Measurements from ENCODE around the gene TMC6. TPM values are rescaled to one million over a fixed set of nuclear protein-coding genes. Genes with fewer than 3 reads are reported as not detected.
A peak's percentile ranks its signal among the peaks of the same experiment; 100 is the strongest.

TMC6 gene
- total and polyA plus RNA-seq, 2 of the 13 experiments (the other 11 are each of a cell fraction or from before 2014, with no cell fraction given): 48.4 to 99.1 TPM

GRCh38 chr17:78144736-78145641, 16.4 kb upstream of the TMC6 start (continued):
- TF ChIP-seq FIP1L1 (IDR thresholded peaks at IDR 0.05; ENCODE audit: borderline replicate concordance, insufficient read depth, low read depth, low read length) (no peak), ZNF546 (CRISPR knock-in tag; conservative IDR thresholded peaks at IDR 0.05) (no peak), ZNF513 (CRISPR knock-in tag; conservative IDR thresholded peaks at IDR 0.05) (no peak), HDAC2 (CRISPR knock-in tag; IDR thresholded peaks at IDR 0.05) (peak; percentile 81), ATF3 (CRISPR knock-in tag; IDR thresholded peaks at IDR 0.05) (no peak), BCL6 (CRISPR knock-in tag; IDR thresholded peaks at IDR 0.05) (peak; percentile 59; the same call in 1 of the 2 replicates), POLR2A (IDR thresholded peaks at IDR 0.05; ENCODE audit: insufficient read depth in 1 of 2, low read depth in 2 of 2, low read length in 2 of 2) (no peak), SP5 (CRISPR knock-in tag; IDR thresholded peaks at IDR 0.05; ENCODE audit: borderline replicate concordance, low read depth) (peak; percentile 56; the same call in 1 of the 2 replicates), MAFK (conservative IDR thresholded peaks at IDR 0.05 in 1 of 2, IDR thresholded peaks at IDR 0.05 in 1 of 2; ENCODE audit: low read length in 2 of 2) (no peak), JDP2 (CRISPR knock-in tag; IDR thresholded peaks at IDR 0.05; ENCODE audit: borderline replicate concordance) (no peak), MATR3 (CRISPR knock-in tag; IDR thresholded peaks at IDR 0.05) (no peak), CAMTA2 (CRISPR knock-in tag; IDR thresholded peaks at IDR 0.05; ENCODE audit: borderline replicate concordance) (no peak), U2AF1 (optimal IDR thresholded peaks at IDR 0.05; ENCODE audit: low read depth, low read length) (no peak), ATF7 (IDR thresholded peaks at IDR 0.05) (no peak), ATF7 (CRISPR knock-in tag; IDR thresholded peaks at IDR 0.05) (no peak), NFRKB (IDR thresholded peaks at IDR 0.05) (no peak), FOXO1 (CRISPR knock-in tag; IDR thresholded peaks at IDR 0.05) (no peak; the same call in 1 of the 2 replicates), SMYD3 (CRISPR knock-in tag; IDR thresholded peaks at IDR 0.05) (peak; percentile 44; the same call in 1 of the 2 replicates)
- TF ChIP-seq, protein P1, sequence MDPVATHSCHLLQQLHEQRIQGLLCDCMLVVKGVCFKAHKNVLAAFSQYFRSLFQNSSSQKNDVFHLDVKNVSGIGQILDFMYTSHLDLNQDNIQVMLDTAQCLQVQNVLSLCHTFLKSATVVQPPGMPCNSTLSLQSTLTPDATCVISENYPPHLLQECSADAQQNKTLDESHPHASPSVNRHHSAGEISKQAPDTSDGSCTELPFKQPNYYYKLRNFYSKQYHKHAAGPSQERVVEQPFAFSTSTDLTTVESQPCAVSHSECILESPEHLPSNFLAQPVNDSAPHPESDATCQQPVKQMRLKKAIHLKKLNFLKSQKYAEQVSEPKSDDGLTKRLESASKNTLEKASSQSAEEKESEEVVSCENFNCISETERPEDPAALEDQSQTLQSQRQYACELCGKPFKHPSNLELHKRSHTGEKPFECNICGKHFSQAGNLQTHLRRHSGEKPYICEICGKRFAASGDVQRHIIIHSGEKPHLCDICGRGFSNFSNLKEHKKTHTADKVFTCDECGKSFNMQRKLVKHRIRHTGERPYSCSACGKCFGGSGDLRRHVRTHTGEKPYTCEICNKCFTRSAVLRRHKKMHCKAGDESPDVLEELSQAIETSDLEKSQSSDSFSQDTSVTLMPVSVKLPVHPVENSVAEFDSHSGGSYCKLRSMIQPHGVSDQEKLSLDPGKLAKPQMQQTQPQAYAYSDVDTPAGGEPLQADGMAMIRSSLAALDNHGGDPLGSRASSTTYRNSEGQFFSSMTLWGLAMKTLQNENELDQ (CRISPR knock-in tag; IDR thresholded peaks at IDR 0.05; ENCODE audit: borderline replicate concordance): 0 out of 2 replicates have a peak, but pooled peaks have one; percentile 40
- TF ChIP-seq, protein P2, sequence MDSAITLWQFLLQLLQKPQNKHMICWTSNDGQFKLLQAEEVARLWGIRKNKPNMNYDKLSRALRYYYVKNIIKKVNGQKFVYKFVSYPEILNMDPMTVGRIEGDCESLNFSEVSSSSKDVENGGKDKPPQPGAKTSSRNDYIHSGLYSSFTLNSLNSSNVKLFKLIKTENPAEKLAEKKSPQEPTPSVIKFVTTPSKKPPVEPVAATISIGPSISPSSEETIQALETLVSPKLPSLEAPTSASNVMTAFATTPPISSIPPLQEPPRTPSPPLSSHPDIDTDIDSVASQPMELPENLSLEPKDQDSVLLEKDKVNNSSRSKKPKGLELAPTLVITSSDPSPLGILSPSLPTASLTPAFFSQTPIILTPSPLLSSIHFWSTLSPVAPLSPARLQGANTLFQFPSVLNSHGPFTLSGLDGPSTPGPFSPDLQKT (CRISPR knock-in tag; IDR thresholded peaks at IDR 0.05; ENCODE audit: borderline replicate concordance): no peak
- TF ChIP-seq, protein P3, sequence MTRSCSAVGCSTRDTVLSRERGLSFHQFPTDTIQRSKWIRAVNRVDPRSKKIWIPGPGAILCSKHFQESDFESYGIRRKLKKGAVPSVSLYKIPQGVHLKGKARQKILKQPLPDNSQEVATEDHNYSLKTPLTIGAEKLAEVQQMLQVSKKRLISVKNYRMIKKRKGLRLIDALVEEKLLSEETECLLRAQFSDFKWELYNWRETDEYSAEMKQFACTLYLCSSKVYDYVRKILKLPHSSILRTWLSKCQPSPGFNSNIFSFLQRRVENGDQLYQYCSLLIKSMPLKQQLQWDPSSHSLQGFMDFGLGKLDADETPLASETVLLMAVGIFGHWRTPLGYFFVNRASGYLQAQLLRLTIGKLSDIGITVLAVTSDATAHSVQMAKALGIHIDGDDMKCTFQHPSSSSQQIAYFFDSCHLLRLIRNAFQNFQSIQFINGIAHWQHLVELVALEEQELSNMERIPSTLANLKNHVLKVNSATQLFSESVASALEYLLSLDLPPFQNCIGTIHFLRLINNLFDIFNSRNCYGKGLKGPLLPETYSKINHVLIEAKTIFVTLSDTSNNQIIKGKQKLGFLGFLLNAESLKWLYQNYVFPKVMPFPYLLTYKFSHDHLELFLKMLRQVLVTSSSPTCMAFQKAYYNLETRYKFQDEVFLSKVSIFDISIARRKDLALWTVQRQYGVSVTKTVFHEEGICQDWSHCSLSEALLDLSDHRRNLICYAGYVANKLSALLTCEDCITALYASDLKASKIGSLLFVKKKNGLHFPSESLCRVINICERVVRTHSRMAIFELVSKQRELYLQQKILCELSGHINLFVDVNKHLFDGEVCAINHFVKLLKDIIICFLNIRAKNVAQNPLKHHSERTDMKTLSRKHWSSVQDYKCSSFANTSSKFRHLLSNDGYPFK (CRISPR knock-in tag; IDR thresholded peaks at IDR 0.05; ENCODE audit: borderline replicate concordance): peak; percentile 53; the same call in 1 of the 2 replicates

Data from HepG2 (cell line).